NCI-H1417 treated with DMSO at 0.1 percent for 48 hours (cell line): ENCODE measurements around the gene FAM209A.
"Not testable (repeated sequence)": the region's sequence is repeated elsewhere in the genome, so short reads cannot be mapped to it uniquely, and the experiment has no call there.

ENCODE experiments used
- DNase-seq: peaks from one replicate; lab custom pipeline; 2025; lab: John Stamatoyannopoulos, UW

The FAM209A gene

GRCh38 chr20:56540415-56540814 lies 15.9 kb downstream of the FAM209A start:
- DNase-seq: no peak

GRCh38 chr20:56542489-56543030 lies 18.0 kb downstream of the FAM209A start:
- no peak for DNase-seq

DNA sequence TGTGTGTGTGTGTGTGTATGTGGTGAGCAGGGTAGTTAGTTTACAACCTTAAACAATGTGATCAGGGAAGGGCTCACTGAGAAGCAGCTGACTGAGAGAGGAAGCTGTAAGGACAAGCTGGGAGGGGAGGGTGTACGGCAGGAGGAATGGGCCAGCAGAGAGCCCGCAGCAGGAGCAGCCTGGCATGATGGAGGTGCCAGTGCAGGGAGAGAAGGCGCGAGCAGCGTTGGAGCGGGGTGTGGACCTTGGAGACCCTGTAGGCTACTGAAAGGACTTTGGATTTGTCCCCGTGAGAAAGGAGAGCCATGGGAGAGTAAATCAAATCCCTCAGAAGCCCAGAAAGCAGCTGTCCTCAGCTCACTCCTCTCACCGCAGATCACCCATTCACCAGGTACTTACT lies 27.0 kb downstream of the FAM209A start:
- no peak for DNase-seq

- no peak for DNase-seq
Observed at GRCh38 chr20:56552911-56553629, 28.5 kb downstream of the FAM209A start.

- no peak for DNase-seq
Observed at GRCh38 chr20:56554869-56555268, 30.3 kb downstream of the FAM209A start.

DNA sequence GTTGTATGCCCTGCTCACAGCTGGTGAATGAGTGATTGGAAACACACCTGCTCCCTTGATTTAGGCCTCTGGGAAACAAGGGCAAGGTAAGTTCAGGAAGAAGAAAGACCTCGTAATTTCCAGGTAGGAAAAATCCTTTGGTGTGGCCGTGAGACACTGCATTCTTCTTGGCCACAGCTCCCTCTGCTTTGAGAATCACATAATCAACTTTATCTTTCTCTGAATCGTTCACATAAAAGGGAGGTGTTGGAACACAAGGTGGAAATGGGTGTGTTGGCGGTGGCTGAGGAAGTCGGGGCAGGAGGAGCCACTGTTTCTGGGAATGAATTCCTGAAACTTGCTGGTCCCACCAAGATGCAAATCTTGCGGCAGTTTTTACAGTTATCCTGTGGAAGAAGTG lies 34.4 kb downstream of the FAM209A start:
- DNase-seq: no peak

GRCh38 chr20:56564526-56564925 lies 40.0 kb downstream of the FAM209A start:
- not testable (repeated sequence) for DNase-seq

DNA sequence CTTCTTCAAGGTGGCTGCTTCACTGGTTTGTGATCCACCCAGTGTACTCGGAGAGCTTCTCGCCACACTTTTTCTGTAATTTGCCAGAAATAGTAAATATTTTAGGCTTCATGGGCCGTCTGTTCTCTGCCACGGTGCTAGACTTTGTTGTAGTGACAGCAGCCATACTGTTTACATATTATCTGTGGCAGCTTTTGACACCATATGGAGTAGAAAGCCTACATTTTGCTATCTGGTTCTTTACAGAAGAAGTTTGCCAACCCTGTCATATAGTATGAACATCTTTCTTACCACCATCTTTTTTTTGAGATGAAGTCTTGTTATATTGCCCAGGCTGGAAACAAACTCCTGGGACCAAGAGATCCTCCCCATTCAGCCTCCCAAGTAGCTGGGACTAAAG lies 41.0 kb downstream of the FAM209A start:
- no peak for DNase-seq

- DNase-seq: no peak
Observed at GRCh38 chr20:56566621-56567020, 42.1 kb downstream of the FAM209A start.

DNA sequence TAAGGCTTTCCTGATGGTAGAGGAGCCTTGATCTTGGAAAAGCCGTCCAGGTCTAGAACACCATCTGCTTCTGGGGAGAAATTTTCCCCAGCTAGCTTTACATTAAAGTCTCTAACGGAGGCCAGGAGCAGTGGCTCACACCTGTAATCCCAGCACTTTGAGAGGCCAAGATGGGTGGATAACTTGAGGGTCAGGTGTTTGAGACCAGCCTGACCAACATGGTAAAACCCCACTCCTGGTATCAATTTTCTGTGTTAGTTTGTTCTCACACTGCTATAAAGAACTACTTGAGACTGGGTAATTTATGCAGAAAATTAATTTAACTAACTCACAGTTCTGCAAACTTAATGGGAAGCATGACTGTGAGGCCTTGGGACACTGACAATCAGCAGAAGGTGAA lies 46.3 kb downstream of the FAM209A start:
- DNase-seq: no peak

- no peak for DNase-seq
Observed at GRCh38 chr20:56572172-56572571, 47.6 kb downstream of the FAM209A start.

GRCh38 chr20:56573986-56574385 lies 49.4 kb downstream of the FAM209A start:
- no peak for DNase-seq

DNA sequence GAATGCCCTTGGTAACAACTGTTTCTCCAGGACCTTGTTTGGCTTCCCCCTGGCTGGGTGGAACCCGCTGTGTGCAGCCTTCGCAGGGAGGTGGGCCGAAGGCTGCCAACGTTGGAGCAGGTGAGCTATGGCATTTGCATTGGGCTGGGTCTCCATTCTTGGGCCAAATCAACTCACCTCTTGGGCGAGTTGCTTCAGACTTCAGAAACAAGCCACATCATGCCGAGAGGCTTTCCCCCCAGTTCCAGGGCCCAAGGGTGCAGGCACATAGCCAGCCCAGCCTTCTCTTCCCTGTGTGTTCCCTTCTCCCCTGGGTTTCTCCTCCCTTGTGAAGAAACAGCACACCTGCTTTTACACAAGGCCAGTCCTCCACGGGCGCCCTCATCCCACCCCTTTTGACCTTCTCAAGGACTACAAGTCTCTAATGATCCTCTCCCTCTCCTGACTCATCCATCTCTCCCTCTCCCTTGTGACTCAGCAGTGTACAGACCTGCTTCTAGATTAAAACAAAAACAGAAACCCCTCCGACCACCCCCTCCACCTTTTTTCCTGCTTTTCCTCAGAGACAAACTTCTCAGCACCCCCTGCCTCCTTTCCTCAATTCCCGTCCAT lies 50.1 kb downstream of the FAM209A start:
- no peak for DNase-seq

DNA sequence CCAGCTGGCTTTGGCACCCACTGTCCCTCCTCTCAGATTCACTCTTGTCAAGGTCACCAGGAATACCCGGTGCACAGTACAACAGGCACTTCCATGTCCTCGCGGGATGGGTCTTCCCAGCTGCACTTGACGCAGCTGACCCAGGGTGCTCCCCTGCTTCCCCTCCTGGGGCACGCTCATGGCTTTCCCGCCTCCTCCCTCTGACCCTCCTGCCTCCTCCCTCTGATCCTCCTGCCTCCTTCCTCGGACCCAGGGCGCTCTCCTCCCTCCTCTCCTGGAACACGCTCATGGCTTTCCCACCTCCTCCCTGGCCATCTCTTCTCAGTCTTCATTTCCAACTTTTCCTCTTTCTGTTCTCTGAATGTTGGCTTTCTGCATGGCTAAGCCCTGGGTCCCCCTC lies 50.6 kb downstream of the FAM209A start:
- DNase-seq: no peak
